Lower lobe of right lung (tissue), 2 donors: ENCODE results near the gene MTTP. TPM values are rescaled to one million over a fixed set of nuclear protein-coding genes. Genes with fewer than 3 reads are reported as not detected.
"Not testable (repeated sequence)": the region's sequence is repeated elsewhere in the genome, so short reads cannot be mapped to it uniquely, and the experiment has no call there.

Source experiments
- ATAC-seq, 2 donors: fragments of 200-7000 bp; cut with Tn5 transposase; one replicate each; pipeline ENCODE4 v1.9.1; 2020 to 2022; ENCODE audit warnings: mild to moderate bottlenecking in 2 of 2, moderate library complexity in 2 of 2
- DNase-seq: peaks from one replicate; pipeline ENCODE4 v3.0.0-alpha.2; 2020
- H3K27ac ChIP-seq: fragments of 200-600 bp; one replicate; pipeline ENCODE4 v1.8.0; 2022
- H3K27me3 ChIP-seq: fragments of 200-600 bp; one replicate; pipeline ENCODE4 v1.8.0; 2022; ENCODE audit warnings: low read depth
- H3K36me3 ChIP-seq: fragments of 200-600 bp; one replicate; pipeline ENCODE4 v1.8.0; 2022; ENCODE audit warnings: mild to moderate bottlenecking
- H3K4me1 ChIP-seq: fragments of 200-600 bp; one replicate; pipeline ENCODE4 v1.8.0; 2022
- H3K4me3 ChIP-seq: fragments of 200-600 bp; one replicate; pipeline ENCODE4 v1.8.0; 2022; ENCODE audit warnings: mild to moderate bottlenecking
- H3K9me3 ChIP-seq: fragments of 200-600 bp; one replicate; pipeline ENCODE4 v1.8.0; 2022
- CTCF ChIP-seq: fragments of 200-600 bp; IDR thresholded peaks from one replicate; pipeline ENCODE4 v1.8.0; 2022; ENCODE audit warnings: antibody characterized with exemption, mild to moderate bottlenecking
- intact Hi-C: fragments of 100-400 bp; cut with DNase I; formaldehyde crosslinking; loops from one replicate; pipeline ENCODE4 v1.11.0; 2022
- long read RNA-seq: library from polyadenylated mRNA; unstranded; transcript quantifications from one replicate; pipeline ENCODE4 v2.0.0, GENCODE V29; 2021
- total RNA-seq: library from RNA; stranded (reverse); fragmentation: NEBNext Ultra II Directional; extraction: Animal tissue kit (Norgen Biotek cat#: 25700); gene quantifications from one replicate; pipeline ENCODE4 v1.2.1, GENCODE V29; 2021
- donor health status: DM: no; HTN: yes; CAD: no; lungs with severe emphysema.

The MTTP gene
- 0.15 TPM for total RNA-seq
- long read RNA-seq: 0 reads

- Histone ChIP-seq H3K27me3 (no peaks in the 10 kb centered on the region), H3K27ac (no peak within 1 kb of the TSS), H3K9me3 (no peaks in the 10 kb centered on the region), H3K4me3 (no peak within 1 kb of the TSS), H3K36me3 (no peaks in the 10 kb centered on the region), H3K4me1 (no peaks in the 10 kb centered on the region)
- DNase-seq: no peak
- intact Hi-C loops: no loop called here
- ATAC-seq: no peak
- TF ChIP-seq CTCF: no peak
These were observed at the start of gene MTTP for GRCh38 chr4:99574530-99575324. TSS of gene MTTP (plus strand) at chr4:99574824. CDS start at chr4:99574910, 86 bp downstream.

GRCh38 chr4:99529228-99529627 lies 45.4 kb upstream of the MTTP start:
- TF ChIP-seq CTCF: no peak
- Histone ChIP-seq H3K4me3 (no peak overlapping the region), H3K36me3 (no peaks in the 10 kb centered on the region), H3K27me3 (peaks cover 4% of the 10 kb centered on the region), H3K9me3 (no peaks in the 10 kb centered on the region), H3K4me1 (no peaks in the 10 kb centered on the region), H3K27ac (no peak overlapping the region)
- no peak for DNase-seq
- ATAC-seq: no peak
- intact Hi-C loops: no loop called here

GRCh38 chr4:99529956-99530355 lies 44.7 kb upstream of the MTTP start:
- no peaks in the 10 kb centered on the region for H3K4me1 ChIP-seq
- no peaks in the 10 kb centered on the region for H3K36me3 ChIP-seq
- H3K4me3 ChIP-seq: no peak overlapping the region
- no peak for ATAC-seq
- H3K27me3 ChIP-seq: peaks cover 4% of the 10 kb centered on the region
- intact Hi-C loops: no loop called here
- H3K9me3 ChIP-seq: no peaks in the 10 kb centered on the region
- H3K27ac ChIP-seq: no peak overlapping the region
- DNase-seq: no peak
- TF ChIP-seq CTCF: no peak

- H3K27ac ChIP-seq, H3K4me1 ChIP-seq, intact Hi-C loops, ATAC-seq, H3K27me3 ChIP-seq, DNase-seq, H3K36me3 ChIP-seq, H3K4me3 ChIP-seq, H3K9me3 ChIP-seq: not testable (repeated sequence)
These were observed 39.9 kb upstream of the MTTP start for GRCh38 chr4:99534699-99535098.

- H3K4me1 ChIP-seq: no peaks in the 10 kb centered on the region
- DNase-seq (no peak), ATAC-seq (no peak)
- no peaks in the 10 kb centered on the region for H3K36me3 ChIP-seq
- H3K27ac ChIP-seq: no peak overlapping the region
- no peak overlapping the region for H3K4me3 ChIP-seq
- intact Hi-C loops: no loop called here
- H3K9me3 ChIP-seq: no peaks in the 10 kb centered on the region
- TF ChIP-seq CTCF: no peak
- no peaks in the 10 kb centered on the region for H3K27me3 ChIP-seq
These were observed 38.4 kb upstream of the MTTP start for GRCh38 chr4:99536271-99536670.

- H3K36me3 ChIP-seq: no peaks in the 10 kb centered on the region
- intact Hi-C loops: no loop called here
- TF ChIP-seq CTCF: no peak
- no peak overlapping the region for H3K4me3 ChIP-seq
- DNase-seq (no peak), ATAC-seq (no peak)
- H3K4me1 ChIP-seq: no peaks in the 10 kb centered on the region
- H3K27ac ChIP-seq: no peak overlapping the region
- no peaks in the 10 kb centered on the region for H3K9me3 ChIP-seq
- no peaks in the 10 kb centered on the region for H3K27me3 ChIP-seq
These were observed 37.8 kb upstream of the MTTP start for GRCh38 chr4:99536848-99537247.
